NB4 (cell line): ENCODE results near the gene SCO2.

Experiments used
- CTCF ChIP-seq: IDR thresholded peaks from one replicate; pipeline ENCODE4 v1.5.1; 2012; ENCODE audit warnings: low read depth, low read length
- MYC ChIP-seq: IDR thresholded peaks from 2 replicates; pipeline ENCODE4 v1.6.1; 2011; ENCODE audit warnings: low read depth, low read length
- POLR2A ChIP-seq: IDR thresholded peaks from 2 replicates; pipeline ENCODE4 v1.6.1; 2011; ENCODE audit warnings: mild to moderate bottlenecking; ENCODE audit not compliant: insufficient read length; ENCODE audit errors: extremely low read depth
- TF ChIP-seq, protein P1 (sequence below): IDR thresholded peaks from 2 replicates; pipeline ENCODE4 v1.6.1; 2011; ENCODE audit warnings: low read depth, low read length

DNA sequence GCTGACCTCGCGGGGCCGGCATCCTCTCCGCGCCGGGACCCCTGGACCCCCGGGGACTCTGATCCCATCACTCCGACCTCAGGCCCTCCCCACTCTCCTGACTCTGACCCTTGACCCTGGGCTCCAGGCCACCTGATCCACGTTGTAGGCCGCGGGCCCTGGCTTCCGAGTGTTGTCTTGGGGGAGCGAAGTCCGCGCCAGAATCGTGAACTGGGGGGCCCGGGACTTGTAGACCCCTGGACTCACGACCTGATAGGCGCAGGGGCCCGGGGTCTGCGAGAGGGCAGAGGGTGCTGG, 5.1 kb upstream of the SCO2 start:
- TF ChIP-seq CTCF (no peak), POLR2A (no peak), MYC (no peak)
- TF ChIP-seq, protein P1, sequence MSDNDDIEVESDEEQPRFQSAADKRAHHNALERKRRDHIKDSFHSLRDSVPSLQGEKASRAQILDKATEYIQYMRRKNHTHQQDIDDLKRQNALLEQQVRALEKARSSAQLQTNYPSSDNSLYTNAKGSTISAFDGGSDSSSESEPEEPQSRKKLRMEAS, result no peak
